ENCODE data around the gene TSHZ2. TPM values are rescaled to one million over a fixed set of nuclear protein-coding genes. Genes with fewer than 3 reads are reported as not detected.

Gene TSHZ2
- total and polyA plus RNA-seq, 9 of the 15 experiments (the other 6 are each of a cell fraction or from before 2014, with no cell fraction given): 0.03 to 0.20 (median 0.05) TPM; not detected in 4

DNA sequence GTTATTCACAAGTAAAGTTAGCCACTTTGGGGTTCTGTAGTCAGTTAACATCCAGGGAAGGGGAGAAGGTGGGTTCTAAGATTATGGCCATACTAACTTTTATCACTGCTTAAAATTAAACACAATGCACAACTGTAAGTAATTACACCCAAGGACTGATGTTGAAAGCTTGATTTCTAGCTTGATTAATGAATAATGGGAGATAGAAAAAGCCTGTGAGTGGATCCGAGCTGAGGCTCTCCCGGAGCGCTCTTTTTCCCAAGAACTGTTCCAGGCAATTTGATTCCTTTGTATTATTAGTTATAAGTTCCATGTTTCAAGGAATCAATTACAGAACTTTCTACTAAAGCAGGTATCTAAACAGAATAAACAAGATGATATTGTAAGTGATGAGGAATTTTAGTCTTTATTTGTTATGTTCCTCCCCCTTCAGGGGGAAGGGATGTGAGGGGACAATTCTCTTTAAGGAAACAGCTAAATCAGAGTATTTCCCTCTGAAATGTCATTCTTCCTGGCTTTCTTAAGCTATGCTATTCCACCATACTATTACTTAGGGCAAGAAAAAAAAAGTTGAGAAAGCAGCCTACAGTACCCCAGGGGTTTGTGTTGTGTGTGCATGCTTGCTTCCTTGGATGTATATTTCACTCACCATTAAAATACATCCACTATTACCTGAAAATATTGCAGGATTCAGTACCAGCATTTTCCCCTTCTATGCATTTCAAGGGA lies 3.8 kb downstream of the TSHZ2 start:
- Histone ChIP-seq H3K79me2 (ENCODE audit: control insufficient read depth, insufficient read depth, low read length) (no peaks in the 10 kb centered on the region), H3K9ac (ENCODE audit: insufficient read depth in 1 of 2, low read depth in 2 of 2, low read length in 2 of 2) (no peak overlapping the region), H3K4me1 (replicated peaks in 1 of 2; ENCODE audit: control insufficient read depth in 2 of 2, insufficient read depth in 2 of 2, low read length in 2 of 2) (peaks cover 0 to 9% of the 10 kb centered on the region in 2 experiments; a peak in 2 of 5 replicates), H3K36me3 (ENCODE audit: control insufficient read depth, insufficient read depth, low read length) (no peaks in the 10 kb centered on the region), H3K9me3 (replicated peaks; ENCODE audit: control insufficient read depth, insufficient read depth, low read depth, low read length) (no peaks in the 10 kb centered on the region), H3K4me3 (no peak overlapping the region), H3K4me2 (ENCODE audit: insufficient read depth, low read length) (no peak overlapping the region), H4K20me1 (replicated peaks; ENCODE audit: control insufficient read depth, insufficient read depth, low read length) (no peaks in the 10 kb centered on the region), H3K27me3 (ENCODE audit: control insufficient read depth in 2 of 2, insufficient read depth in 2 of 2, low read length in 2 of 2) (peaks cover 3 to 17% of the 10 kb centered on the region in 2 experiments; a peak in 4 of 5 replicates), H3K9me1 (ENCODE audit: control insufficient read depth, insufficient read depth, low read length) (no peaks in the 10 kb centered on the region), H2AFZ (ENCODE audit: low read depth, low read length) (no peak overlapping the region), H3K27ac (ENCODE audit: extremely low read depth, low read depth, low read length) (no peak overlapping the region)
- FAIRE-seq: no peak
- intact Hi-C loops (cut with micrococcal nuclease): no loop called here
- no peak for DNase-seq (ENCODE audit: extremely low read depth in 1 of 4, low spot score in 3 of 4)
- ChIA-PET POLR2A (no interaction called here), CTCF (ENCODE audit: low intra/inter-chr PET ratio) (no interaction called here)
- ATAC-seq: no peak
- WGBS (ENCODE audit: insufficient coverage, low coverage, missing lambda C conversion rate): 0% methylated on average over 3 of the region's 3 CpGs
- in situ Hi-C loops (cut with MboI): no loop called here
- BruUV-seq (replicated peaks): no TSS peak
- TF ChIP-seq GATAD2B (IDR thresholded peaks at IDR 0.05; ENCODE audit: borderline replicate concordance) (no peak), MCM3 (IDR thresholded peaks at IDR 0.05) (no peak), EP300 (IDR thresholded peaks at IDR 0.05; ENCODE audit: low read length) (no peak), RB1 (IDR thresholded peaks at IDR 0.05; ENCODE audit: low read depth) (no peak), KLF16 (IDR thresholded peaks at IDR 0.05) (no peak)
- TF ChIP-seq, protein P1, sequence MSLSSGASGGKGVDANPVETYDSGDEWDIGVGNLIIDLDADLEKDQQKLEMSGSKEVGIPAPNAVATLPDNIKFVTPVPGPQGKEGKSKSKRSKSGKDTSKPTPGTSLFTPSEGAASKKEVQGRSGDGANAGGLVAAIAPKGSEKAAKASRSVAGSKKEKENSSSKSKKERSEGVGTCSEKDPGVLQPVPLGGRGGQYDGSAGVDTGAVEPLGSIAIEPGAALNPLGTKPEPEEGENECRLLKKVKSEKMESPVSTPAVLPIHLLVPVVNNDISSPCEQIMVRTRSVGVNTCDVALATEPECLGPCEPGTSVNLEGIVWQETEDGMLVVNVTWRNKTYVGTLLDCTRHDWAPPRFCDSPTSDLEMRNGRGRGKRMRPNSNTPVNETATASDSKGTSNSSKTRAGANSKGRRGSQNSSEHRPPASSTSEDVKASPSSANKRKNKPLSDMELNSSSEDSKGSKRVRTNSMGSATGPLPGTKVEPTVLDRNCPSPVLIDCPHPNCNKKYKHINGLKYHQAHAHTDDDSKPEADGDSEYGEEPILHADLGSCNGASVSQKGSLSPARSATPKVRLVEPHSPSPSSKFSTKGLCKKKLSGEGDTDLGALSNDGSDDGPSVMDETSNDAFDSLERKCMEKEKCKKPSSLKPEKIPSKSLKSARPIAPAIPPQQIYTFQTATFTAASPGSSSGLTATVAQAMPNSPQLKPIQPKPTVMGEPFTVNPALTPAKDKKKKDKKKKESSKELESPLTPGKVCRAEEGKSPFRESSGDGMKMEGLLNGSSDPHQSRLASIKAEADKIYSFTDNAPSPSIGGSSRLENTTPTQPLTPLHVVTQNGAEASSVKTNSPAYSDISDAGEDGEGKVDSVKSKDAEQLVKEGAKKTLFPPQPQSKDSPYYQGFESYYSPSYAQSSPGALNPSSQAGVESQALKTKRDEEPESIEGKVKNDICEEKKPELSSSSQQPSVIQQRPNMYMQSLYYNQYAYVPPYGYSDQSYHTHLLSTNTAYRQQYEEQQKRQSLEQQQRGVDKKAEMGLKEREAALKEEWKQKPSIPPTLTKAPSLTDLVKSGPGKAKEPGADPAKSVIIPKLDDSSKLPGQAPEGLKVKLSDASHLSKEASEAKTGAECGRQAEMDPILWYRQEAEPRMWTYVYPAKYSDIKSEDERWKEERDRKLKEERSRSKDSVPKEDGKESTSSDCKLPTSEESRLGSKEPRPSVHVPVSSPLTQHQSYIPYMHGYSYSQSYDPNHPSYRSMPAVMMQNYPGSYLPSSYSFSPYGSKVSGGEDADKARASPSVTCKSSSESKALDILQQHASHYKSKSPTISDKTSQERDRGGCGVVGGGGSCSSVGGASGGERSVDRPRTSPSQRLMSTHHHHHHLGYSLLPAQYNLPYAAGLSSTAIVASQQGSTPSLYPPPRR (CRISPR knock-in tag; IDR thresholded peaks at IDR 0.05; ENCODE audit: borderline replicate concordance): no peak
- TF ChIP-seq, protein P2, sequence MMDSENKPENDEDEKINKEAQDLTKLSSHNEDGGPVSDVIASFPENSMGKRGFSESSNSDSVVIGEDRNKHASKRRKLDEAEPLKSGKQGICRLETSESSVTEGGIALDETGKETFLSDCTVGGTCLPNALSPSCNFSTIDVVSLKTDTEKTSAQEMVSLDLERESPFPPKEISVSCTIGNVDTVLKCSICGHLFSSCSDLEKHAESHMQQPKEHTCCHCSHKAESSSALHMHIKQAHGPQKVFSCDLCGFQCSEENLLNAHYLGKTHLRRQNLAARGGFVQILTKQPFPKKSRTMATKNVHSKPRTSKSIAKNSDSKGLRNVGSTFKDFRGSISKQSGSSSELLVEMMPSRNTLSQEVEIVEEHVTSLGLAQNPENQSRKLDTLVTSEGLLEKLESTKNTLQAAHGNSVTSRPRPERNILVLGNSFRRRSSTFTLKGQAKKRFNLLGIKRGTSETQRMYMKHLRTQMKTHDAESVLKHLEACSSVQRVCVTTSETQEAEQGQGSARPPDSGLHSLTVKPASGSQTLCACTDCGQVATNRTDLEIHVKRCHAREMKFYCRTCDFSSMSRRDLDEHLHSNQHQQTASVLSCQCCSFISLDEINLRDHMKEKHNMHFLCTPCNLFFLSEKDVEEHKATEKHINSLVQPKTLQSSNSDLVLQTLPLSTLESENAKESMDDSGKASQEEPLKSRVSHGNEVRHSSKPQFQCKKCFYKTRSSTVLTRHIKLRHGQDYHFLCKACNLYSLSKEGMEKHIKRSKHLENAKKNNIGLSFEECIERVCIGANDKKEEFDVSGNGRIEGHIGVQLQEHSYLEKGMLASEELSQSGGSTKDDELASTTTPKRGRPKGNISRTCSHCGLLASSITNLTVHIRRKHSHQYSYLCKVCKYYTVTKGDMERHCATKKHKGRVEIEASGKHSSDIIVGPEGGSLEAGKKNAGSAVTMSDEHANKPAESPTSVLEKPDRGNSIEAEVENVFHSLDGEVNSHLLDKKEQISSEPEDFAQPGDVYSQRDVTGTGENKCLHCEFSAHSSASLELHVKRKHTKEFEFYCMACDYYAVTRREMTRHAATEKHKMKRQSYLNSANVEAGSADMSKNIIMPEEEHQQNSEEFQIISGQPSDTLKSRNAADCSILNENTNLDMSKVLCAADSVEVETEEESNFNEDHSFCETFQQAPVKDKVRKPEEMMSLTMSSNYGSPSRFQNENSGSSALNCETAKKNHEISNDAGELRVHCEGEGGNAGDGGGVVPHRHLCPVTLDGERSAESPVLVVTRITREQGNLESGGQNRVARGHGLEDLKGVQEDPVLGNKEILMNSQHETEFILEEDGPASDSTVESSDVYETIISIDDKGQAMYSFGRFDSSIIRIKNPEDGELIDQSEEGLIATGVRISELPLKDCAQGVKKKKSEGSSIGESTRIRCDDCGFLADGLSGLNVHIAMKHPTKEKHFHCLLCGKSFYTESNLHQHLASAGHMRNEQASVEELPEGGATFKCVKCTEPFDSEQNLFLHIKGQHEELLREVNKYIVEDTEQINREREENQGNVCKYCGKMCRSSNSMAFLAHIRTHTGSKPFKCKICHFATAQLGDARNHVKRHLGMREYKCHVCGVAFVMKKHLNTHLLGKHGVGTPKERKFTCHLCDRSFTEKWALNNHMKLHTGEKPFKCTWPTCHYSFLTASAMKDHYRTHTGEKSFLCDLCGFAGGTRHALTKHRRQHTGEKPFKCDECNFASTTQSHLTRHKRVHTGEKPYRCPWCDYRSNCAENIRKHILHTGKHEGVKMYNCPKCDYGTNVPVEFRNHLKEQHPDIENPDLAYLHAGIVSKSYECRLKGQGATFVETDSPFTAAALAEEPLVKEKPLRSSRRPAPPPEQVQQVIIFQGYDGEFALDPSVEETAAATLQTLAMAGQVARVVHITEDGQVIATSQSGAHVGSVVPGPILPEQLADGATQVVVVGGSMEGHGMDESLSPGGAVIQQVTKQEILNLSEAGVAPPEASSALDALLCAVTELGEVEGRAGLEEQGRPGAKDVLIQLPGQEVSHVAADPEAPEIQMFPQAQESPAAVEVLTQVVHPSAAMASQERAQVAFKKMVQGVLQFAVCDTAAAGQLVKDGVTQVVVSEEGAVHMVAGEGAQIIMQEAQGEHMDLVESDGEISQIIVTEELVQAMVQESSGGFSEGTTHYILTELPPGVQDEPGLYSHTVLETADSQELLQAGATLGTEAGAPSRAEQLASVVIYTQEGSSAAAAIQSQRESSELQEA (IDR thresholded peaks at IDR 0.05; ENCODE audit: low read depth): no peak
- TF ChIP-seq, protein P3, sequence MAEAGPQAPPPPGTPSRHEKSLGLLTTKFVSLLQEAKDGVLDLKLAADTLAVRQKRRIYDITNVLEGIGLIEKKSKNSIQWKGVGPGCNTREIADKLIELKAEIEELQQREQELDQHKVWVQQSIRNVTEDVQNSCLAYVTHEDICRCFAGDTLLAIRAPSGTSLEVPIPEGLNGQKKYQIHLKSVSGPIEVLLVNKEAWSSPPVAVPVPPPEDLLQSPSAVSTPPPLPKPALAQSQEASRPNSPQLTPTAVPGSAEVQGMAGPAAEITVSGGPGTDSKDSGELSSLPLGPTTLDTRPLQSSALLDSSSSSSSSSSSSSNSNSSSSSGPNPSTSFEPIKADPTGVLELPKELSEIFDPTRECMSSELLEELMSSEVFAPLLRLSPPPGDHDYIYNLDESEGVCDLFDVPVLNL (CRISPR knock-in tag; IDR thresholded peaks at IDR 0.05; ENCODE audit: low read depth): no peak
